Measurements from ENCODE around the gene SRSF9.

DNA sequence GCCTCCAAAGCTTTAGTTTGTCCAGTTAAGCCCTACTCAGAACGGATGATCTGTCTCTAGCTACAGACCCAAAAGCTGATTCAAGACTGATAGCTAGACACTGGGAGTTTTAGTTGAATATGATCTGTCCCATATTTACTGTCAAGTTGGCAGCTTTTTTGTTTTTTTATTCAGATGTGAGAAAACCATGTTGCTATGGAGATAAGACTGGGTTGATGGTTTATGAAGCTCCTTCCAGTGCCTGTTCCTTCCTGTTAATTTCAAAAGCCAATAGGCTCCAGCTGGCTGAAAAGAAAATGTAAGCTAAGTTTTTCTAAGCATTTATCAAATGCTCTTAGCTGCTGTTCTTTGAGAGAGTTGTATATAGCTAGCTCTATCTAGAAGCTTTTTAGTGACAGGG, 31.0 kb upstream of the SRSF9 start:
- TF ChIP-seq CTCF (IDR thresholded peaks at IDR 0.05; ENCODE audit: low read depth, low read length) (no peak), EZH2phosphoT487 (IDR thresholded peaks at IDR 0.05; ENCODE audit: low read depth) (no peak)
